SK-N-SH (cell line): Measurements from ENCODE around the gene PRSS48.
"Not testable (repeated sequence)": the region's sequence is repeated elsewhere in the genome, so short reads cannot be mapped to it uniquely, and the experiment has no call there.

Source experiments
- CTCF ChIP-seq: fragments of 200-600 bp; sonication (generic); IDR thresholded peaks from 2 replicates; pipeline ENCODE4 v1.6.1; 2017; ENCODE audit warnings: antibody characterized with exemption, mild to moderate bottlenecking, moderate library complexity
- EZH2phosphoT487 ChIP-seq: fragments of 200-600 bp; sonication (generic); IDR thresholded peaks from 2 replicates; pipeline ENCODE4 v1.6.1; 2017; ENCODE audit warnings: low read depth, mixed run types, mild to moderate bottlenecking, antibody characterized with exemption, moderate library complexity, borderline replicate concordance
- FOSL2 ChIP-seq: IDR thresholded peaks from 2 replicates; pipeline ENCODE4 v1.4.0; 2012; ENCODE audit warnings: low read depth, mild to moderate bottlenecking, moderate library complexity, borderline replicate concordance
- RAD21 ChIP-seq: IDR thresholded peaks from 2 replicates; pipeline ENCODE4 v1.6.1; 2012; ENCODE audit warnings: mild to moderate bottlenecking, low read length
- TEAD4 ChIP-seq: IDR thresholded peaks from 2 replicates; pipeline ENCODE4 v1.4.0; 2012; ENCODE audit warnings: mild to moderate bottlenecking, borderline replicate concordance; ENCODE audit not compliant: insufficient read depth

- TF ChIP-seq CTCF, EZH2phosphoT487, RAD21, TEAD4, FOSL2: not testable (repeated sequence)
Observed at GRCh38 chr4:151255680-151256079, 21.3 kb upstream of the PRSS48 start.
